Measurements from ENCODE around the gene CD274.
A peak's percentile ranks its signal among the peaks of the same experiment; 100 is the strongest.
"Not testable (repeated sequence)": the region's sequence is repeated elsewhere in the genome, so short reads cannot be mapped to it uniquely, and the experiment has no call there.

CD274 gene

DNA sequence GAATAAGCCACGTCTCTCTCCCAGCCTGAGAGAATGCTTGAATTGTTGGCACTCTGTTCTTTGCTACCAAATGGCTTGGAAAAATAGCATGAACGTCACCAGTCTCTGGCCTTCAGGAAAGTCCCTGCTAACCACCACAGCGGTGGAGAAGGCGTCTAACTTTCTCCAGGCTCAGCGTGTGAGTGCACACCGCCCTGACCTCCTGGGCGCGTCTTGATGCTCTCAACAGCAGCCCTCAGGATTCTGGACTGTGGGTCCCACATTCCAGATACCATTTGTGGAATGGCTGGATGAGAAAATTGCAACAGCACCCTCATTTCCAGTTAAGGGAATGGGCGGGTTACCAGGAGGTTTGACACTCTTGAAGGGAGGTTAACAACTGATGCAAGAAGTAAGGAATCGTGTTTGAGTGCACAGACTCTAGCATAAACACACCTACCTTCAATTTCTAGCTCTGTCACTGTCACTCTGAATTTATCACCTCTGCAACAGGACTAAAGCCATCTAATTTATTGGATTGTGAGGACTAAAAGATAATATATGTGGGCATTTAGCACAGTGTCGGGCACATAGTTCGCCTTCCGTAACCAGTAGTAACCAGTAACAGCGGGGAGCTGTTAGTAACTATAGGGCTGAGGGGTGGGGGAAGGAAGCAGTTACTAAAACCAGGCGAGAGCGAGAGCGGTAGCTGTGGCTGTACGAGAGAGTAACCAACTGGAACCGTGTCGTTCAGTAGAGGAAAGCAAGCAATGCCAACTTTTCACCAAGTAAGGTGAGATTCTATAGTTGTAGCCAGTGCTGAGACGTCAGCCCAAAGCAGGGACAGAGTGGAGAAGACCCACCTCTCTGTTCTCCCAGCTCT is 11.8 kb upstream of the CD274 start:
- DNase-seq, result peak in 1 of 2 donors; percentile 43

DNA sequence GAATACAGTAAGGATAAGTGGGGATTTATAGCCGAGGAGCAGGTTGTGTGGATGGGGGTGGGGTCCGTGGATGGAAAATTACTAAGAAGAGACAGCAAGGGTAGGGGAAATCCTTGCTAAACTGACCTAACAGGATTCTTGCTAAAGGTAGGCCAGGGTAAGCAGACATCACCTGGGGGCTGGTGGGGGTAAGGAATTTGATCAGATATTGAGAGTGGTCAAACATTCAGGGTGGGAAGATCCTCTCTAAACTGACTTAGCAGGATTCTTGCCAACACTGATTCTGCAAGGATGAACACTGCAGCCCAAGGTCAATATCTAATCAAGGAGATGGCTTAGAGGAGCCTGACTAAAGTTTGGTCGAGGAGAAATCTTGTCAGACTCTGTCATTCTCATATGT is 9.9 kb upstream of the CD274 start:
- no peak for DNase-seq

DNA sequence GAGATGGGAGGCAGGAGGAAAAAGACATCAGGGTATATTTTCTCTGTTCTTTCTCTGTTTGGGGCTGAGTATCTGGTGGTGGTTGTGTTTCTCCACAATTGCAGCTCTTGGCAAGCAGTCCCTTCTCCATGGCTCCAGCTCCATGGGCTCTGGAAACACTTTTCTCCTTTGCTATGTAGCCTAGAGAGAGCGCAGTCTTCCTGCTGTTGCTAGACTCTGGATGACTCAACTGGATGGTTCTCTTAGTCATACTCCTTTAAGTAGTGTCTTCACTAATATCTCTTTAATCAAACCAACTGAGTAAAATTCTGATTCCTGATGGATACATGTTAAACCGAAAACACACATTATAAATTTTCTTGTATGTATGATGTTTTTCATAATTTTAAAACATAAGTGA is 9.3 kb upstream of the CD274 start:
- DNase-seq, result peak in 1 of 2 donors; percentile 33

DNA sequence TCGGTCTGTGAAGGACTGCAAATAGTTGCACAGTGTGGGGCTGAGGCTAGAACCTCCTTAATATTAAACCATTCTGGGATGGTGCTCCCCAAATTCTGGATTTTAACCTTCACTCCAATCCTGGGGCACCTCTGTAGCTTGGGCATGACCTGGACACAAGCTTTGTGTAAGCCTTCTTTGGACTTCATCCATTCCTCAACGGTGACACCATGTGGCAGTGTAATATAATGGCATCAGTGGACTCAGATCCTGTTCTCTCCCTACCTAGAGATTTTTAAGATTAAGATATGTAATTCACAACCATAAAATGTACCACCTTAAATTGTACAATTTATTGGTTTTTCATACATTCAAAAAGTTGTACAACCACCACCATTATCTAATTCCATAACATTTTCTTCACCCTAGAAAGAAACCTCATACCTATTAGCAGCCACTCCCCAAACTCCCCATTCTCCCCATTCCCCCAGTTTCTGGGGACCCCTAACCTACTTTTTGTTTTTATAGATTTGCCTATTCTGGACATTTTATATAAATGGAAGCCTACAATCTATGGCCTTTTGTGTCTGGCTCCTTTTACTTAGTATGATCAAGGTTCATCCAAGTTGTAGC is 7.8 kb upstream of the CD274 start:
- DNase-seq, result peak; percentile 59 to 63

DNA sequence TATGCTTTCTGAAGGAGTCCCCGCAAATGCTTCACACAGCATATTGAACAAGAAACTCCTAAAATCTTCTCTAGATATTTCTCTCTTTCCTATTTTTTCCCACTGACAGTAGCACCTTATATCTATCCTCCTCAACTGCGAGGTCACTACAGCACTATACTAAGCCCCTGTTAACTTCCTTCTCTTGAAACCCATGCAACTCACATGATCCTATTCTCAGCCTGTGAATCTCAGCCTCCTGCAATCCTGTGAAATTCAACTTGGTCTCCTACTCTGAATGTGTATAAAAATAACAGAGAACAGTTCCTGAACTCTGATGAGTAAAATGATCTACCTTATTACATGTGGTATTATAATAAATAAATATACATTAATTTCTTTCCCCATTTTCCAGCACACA is 6.5 kb upstream of the CD274 start:
- peak; percentile 51 to 74 for DNase-seq

DNA sequence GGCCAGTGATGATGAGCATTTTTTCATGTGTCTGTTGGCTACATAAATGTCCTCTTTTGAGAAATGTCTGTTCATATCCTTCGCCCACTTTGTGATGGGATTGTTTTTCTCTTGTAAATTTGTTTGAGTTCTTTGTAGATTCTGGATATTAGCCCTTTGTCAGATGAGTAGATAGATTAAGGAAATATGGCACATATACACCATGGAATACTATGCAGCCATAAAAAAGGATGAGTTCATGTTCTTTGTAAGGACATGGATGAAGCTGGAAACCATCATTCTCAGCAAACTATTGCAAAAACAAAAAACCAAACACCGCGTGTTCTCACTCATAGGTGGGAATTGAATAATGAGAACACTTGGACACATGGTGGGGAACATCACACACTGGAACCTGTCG is 5.2 kb upstream of the CD274 start:
- not testable (repeated sequence) for DNase-seq

DNA sequence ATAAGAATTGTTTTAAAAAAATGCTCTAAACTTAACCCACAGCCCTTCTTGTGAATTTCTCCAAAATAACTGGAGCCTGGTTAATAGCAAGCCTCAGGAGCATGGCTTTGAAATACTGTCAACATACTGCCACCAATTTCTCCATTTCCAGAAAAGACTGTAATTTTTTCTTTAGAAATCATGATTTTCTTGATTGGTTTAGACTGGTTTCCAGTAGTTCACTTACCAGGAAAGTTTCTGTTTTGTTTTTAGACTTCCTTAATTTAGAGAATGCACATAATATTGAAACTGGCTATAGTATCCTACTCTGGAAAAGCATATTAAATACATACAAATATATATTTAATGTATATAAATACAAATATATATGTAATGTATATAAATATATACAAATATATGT is 4.5 kb upstream of the CD274 start:
- DNase-seq, result peak; percentile 39 to 89

DNA sequence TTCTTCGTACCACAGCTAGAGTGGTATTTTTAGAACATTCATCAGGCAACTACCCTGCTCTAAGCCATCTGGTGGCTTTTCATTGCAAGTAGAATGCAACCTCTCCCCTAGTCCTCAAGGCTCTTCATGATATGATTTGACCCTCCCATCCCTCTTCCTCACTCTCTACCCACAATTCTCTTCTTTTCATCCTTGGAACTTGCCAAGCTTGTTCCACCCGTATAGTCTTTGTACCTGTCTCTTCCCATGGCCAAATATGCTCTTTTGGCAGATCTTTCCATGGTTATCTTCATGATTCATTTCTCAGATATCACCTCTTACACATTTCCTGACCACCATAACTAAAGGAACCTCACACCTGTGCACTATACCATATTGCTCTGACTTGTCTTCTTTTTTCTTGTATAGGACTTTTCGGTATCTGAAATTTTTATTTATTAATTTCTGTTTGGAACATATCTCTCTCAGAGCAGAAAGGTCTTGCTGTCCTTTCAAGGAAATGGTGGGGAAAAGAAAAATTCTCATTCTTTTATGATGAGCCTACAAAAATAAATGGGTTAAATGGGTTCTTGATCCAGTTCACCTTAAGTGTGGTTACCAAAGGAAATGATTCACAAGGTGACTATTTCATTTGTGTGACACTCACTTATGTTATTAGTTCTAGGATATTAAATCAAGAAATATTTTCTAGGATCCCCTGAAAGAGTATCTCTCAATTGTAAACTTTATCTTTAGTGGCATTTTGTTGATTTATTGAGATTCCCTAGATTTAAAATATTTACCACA is 3.7 kb upstream of the CD274 start:
- no peak for DNase-seq

DNA sequence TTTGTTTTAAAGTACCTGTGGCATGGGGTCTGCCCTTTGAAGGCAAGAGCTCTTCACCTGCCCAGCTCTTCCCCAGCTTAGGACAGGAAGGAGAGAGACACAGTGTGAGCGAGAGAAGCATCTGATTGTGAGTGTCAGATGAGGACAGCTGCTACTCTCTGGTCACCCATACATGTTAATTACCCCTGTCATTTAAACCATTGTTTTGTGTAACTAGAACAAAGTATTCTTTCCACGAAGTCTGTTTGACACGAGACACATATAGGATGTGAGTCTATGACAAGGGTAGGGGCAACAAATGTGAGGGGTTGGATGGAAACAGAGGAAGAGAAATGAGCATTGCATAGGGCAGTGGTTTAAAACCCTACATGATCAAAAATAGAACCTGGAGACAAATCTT is 3.0 kb upstream of the CD274 start:
- DNase-seq, result no peak

DNA sequence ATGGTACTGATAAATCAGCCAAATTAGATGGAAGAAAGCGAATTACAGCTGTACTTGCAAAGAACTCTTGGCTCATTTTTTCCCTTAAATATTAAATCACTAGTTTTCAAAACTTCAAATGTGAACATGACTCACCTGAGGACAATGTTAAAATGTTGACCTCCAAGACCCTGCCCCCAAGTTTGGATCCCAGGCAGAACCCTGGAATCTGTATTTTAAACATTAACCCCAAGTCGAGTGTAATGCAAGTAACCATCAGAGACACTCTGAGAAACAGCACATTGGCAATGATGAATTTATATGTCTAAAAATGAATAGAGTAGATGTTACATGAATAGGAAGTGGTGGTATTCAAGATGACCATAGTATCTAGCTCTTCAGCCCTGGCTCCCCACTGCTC is 2.3 kb upstream of the CD274 start:
- DNase-seq, result no peak

DNA sequence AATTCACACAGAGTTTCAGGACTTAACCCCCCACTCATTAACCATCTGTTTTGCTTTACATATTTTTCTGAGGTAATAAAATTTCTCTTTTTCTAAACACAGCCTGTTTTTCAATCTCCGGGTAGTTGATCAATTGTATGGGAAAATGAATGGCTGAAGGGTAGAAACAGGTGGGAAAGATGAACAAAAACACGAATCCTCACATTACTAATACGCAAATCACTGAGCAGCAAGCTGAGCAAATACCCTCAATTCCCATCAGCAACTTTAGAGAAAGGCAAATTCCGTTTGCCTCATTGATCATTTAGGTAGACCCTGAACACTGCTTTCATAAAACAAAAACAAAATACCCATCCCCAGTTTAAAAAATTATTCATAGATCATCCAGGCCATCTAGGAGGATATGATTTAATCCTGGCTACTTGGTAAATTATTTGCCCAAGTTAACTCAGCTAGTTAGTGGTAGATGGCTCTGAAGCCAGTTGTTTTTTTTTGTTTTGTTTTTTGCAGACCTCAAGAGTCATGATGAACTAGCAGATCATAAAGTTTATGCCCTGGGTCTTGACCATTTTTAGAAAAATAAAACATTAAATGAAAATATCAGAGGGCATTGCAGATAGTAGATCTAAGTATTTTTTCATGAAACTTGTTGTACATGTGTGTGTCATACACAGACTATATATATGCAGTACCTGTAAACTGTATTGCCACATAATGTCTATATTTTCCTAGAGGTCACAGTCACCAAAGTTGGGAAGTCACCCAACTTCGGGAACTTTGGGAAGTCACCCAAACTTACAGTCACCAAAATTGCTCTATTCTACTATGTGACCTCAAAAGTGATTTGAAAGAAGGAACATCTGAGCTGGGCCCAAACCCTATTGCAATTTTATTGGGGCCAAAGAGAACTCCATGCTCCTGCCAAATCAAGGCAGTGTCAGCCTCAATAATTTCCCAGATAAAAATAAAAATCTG is 1.6 kb upstream of the CD274 start:
- peak in 1 of 2 donors; percentile 29 for DNase-seq

DNA sequence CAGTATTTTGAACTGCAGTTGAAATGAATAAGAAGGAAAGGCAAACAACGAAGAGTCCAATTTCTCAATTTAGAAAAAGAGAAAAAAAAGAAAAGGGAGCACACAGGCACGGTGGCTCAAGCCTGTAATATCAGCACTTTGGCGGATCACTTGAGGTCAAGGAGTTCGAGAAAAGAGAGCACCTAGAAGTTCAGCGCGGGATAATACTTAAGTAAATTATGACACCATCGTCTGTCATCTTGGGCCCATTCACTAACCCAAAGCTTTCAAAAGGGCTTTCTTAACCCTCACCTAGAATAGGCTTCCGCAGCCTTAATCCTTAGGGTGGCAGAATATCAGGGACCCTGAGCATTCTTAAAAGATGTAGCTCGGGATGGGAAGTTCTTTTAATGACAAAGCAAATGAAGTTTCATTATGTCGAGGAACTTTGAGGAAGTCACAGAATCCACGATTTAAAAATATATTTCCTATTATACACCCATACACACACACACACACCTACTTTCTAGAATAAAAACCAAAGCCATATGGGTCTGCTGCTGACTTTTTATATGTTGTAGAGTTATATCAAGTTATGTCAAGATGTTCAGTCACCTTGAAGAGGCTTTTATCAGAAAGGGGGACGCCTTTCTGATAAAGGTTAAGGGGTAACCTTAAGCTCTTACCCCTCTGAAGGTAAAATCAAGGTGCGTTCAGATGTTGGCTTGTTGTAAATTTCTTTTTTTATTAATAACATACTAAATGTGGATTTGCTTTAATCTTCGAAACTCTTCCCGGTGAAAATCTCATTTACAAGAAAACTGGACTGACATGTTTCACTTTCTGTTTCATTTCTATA is 602 bp upstream of the CD274 start:
- peak; percentile 42 to 67 for DNase-seq

DNA sequence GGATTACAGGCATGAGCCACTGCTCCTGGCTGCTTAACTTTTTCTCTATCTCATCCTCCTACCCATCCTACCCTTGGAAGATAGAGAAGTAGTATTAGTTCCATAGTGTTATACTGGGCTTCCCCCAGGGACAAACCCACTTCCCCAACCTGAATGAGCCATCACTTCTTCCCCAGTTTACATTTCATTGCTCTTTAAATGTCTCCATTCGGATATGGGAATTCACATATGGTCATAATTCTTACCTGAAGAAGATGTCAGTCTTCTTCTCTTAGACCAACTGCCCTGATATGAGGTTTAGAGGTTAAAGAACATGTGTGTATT is 1.9 kb downstream of the CD274 start:
- DNase-seq, result peak; percentile 39 to 45

DNA sequence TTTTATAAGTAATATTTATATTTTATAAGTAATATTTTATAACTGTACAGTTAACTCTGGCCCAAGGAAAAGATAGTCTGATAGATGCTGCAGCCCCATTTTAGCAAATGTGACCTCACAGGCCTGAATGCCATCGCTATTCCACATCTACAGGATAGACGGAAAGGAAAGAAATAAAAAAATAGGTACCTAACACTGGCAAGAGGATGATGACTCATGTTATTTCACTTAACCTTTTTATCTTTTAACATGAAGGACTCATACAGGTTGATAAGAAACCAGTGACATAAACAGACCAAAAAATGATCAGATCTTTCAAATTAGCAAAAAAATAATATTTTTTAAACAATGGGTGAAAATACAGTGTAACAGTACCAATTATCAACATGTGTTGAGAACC is 2.7 kb downstream of the CD274 start:
- DNase-seq, result no peak

DNA sequence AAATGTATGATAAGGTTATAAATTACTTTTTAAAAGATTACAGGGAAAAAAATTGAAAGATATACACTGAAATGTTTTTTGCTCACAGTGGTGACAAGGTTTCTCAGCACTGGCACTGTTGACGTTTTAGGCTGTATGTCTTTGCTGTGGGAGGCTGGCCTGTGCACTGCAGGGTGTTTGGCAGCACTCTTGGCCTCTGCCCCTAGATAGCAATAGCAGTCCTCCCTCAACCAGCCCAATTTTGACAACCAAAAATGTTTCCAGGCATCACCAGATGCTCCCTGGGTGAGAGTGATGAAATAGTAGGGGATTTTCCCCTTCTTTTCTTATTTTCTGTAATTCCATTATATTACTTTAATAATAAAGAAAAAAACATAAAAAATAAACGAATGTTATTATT is 3.3 kb downstream of the CD274 start:
- DNase-seq, result no peak

DNA sequence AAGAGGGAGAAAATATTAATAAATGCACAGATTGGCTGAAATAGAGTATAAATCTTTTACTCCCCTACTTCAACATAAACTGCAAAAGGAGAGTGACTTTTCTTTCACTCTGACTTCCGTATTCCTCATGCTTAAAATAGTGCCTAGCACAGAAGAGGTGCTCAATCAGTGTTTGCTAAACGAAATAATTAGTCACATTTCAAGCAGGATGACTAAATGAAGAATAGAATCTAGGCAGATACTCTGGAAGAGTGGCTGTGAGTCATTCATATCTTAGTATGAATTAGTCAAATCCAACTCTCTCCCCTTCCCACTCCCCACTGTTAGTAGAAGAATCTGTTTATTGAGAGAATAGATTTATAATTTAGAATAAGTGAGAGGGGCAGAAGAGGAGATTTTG is 4.8 kb downstream of the CD274 start:
- peak; percentile 56 to 57 for DNase-seq

DNA sequence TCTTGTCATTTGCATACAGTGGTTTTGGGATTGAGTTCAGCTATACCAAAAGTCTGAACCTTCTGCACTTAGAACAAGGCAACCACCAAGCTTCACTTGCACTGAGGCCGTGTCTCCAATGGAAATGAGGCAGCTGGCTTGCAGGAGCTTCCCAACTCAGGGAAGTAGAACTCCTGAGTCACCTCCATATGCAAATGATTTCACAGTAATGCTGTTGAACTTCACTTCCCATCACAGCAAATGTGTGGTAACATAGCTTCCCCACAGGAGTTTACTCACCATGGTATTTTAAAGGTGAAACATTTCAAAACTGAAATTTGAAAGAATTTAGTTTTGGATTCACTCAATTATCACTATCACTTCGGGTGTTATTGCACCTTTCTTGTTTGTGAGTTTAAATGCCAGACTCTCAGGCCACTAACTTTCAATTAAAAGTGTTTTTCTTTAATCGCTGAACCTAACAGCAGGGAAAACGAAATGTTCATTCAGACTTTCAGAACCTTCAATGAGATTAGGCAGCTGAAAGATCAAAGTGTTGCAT is 9.0 kb downstream of the CD274 start:
- DNase-seq, result peak; percentile 74 to 81

DNA sequence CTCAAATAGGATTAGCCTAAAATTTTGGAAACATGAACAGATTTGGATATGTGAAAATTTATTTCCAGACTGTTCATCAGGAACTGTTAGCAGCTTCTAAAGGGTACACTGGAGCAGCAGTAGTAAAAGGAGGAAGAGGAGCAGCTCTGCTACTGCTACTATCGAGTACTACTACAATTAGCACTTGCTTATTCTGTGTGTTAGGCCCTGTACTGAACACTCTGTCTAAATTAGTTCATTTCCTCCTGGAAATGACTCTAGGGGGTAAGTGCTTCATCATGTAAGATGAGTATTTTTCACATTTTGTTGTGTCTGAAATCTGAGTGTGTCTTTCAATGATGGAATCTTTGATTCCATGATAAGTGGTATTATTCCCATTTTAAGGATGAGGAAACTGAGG is 9.8 kb downstream of the CD274 start:
- DNase-seq, result no peak

DNA sequence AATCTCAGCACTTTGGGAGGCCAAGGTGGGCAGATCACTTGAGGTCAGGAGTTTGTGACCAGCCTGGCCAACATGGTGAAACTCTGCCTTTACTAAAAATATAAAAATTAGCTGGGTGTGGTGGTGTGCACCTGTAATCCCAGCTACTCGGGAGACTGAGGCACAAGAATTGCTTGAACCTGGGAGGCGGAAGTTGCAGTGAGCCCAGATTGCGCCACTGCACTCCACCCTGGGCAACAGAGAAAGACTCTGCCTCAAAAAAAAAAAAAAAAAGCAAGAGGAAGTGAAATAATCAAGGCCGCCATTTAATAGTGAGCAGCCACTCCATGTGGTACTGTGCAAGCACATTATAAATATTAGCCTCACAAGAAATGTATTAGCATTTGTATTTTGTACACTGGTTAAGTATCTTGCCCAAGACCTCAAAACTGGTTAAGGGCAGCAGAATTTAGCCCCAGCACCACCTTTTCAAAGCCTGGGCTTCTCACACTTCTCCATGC is 14.5 kb downstream of the CD274 start:
- DNase-seq, result peak in 1 of 2 donors; percentile 44

DNA sequence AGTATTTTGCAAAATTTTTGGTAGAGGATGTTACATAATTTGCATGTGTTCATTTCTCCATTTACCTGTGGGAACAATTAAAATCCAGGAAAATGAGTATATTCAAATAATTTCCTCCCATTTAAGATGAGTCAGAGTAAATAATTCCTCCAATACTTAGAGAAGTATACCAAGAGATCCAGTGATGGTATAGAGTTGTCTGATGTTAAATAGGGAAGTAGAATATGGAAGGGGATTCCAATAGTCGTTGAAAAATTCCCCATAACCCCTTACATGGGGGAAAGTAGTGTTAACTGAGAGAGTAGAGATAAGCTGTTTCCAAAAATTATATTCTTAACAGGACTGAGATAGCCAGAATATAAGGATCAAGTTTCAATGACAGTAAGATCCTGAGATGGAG is 15.7 kb downstream of the CD274 start:
- no peak for DNase-seq

DNA sequence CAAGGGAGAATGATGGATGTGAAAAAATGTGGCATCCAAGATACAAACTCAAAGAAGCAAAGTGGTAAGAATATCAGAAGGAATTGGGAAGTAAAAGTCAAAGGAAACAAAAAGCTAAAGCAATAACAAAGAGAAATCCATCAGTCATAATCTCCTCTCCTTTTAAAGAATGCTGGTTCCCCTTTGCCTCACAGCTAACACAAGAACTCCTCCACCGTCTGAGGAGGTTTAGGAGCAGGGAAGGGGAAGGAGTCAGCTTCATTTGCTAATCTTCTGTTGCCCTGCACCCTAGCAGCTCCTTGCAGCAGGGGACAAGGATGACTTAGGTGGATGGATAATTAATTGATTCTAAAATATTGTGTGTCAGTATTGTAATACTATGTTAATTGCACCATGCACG is 16.4 kb downstream of the CD274 start:
- peak; percentile 64 to 70 for DNase-seq

Measured in inflammatory macrophage (primary cell).